Prostate gland (tissue), 2 donors: ENCODE results near the gene C5orf22. TPM values are rescaled to one million over a fixed set of nuclear protein-coding genes. Genes with fewer than 3 reads are reported as not detected.
"Not testable (repeated sequence)": the region's sequence is repeated elsewhere in the genome, so short reads cannot be mapped to it uniquely, and the experiment has no call there.

Experiments
- DNase-seq: peaks from one replicate; pipeline ENCODE4 v3.0.0-alpha.2; 2019; ENCODE audit warnings: low spot score
- H3K27ac ChIP-seq, 2 donors: fragments of 200-600 bp; sonication (generic); 2 replicates each; pipeline ENCODE4 v1.5.1; 2017 to 2019
- H3K27me3 ChIP-seq: fragments of 200-600 bp; sonication (generic); replicated peaks from 2 replicates; pipeline ENCODE4 v1.5.1; 2019; ENCODE audit not compliant: insufficient read depth
- H3K36me3 ChIP-seq, 2 donors: fragments of 200-600 bp; sonication (generic); 1 replicate in 1 of 2; 2 replicates in 1 of 2; pipeline versions ENCODE4 v1.5.1 to v1.8.1; 2017 to 2019
- H3K4me1 ChIP-seq: fragments of 200-600 bp; sonication (generic); replicated peaks from 2 replicates; pipeline ENCODE4 v1.5.1; 2019
- H3K4me3 ChIP-seq, 2 donors: fragments of 200-600 bp; sonication (generic); 2 replicates each; pipeline ENCODE4 v1.5.1; 2017 to 2019
- H3K9me3 ChIP-seq: fragments of 200-600 bp; sonication (generic); 2 replicates; pipeline ENCODE4 v1.5.1; 2017
- CTCF ChIP-seq, 4 experiments: fragments of 200-600 bp in 2 of 4; fragments of 450-650 bp in 2 of 4; sonication (generic) in 2 of 4; IDR thresholded peaks; 1 replicate in 3 of 4; 2 replicates in 1 of 4; pipeline ENCODE4 v1.5.1; 2016 to 2019; ENCODE audit warnings: antibody characterized with exemption in 4 of 4, mild to moderate bottlenecking in 2 of 4, moderate library complexity in 2 of 4
- POLR2A ChIP-seq: fragments of 450-650 bp; IDR thresholded peaks from one replicate; pipeline ENCODE4 v1.6.1; 2016; ENCODE audit warnings: antibody characterized with exemption, mild to moderate bottlenecking
- POLR2AphosphoS5 ChIP-seq: sonication (generic); formaldehyde crosslinking; IDR thresholded peaks from one replicate; pipeline ENCODE4 v1.6.1; 2017; ENCODE audit warnings: antibody characterized with exemption
- WGBS: methylation state at CpG from one replicate; pipeline ENCODE4 v1.1.5; 2018; 5-methylcytosine and 5-hydroxymethylcytosine counted together
- intact Hi-C: fragments of 100-400 bp; cut with DNase I; formaldehyde crosslinking; loops from one replicate; pipeline ENCODE4 v1.14.2; 2022
- total RNA-seq, 2 donors: library from RNA; depleted of rRNA; stranded (reverse); fragments of >200 nt; gene quantifications; one replicate each; pipeline ENCODE4 v1.1.0, GENCODE V29; 2016

The C5orf22 gene
- total RNA-seq, 2 donors from 2014 or later, result 10.6 to 18.8 TPM

- Histone ChIP-seq H3K36me3 (peaks cover 0 to 9% of the 10 kb centered on the region in 2 donors), H3K4me3 (no peak overlapping the region), H3K27ac (no peak overlapping the region), H3K9me3 (no peaks in the 10 kb centered on the region), H3K4me1 (no peaks in the 10 kb centered on the region), H3K27me3 (no peaks in the 10 kb centered on the region)
- TF ChIP-seq POLR2A, result no peak
- TF ChIP-seq POLR2AphosphoS5, result no peak
- TF ChIP-seq CTCF (IDR thresholded peaks at IDR 0.05), result no peak
- WGBS, result 74% methylated on average over 4 of the region's 4 CpGs
- intact Hi-C loops, result no loop called here
- no peak for DNase-seq
These were observed 5.8 kb downstream of the C5orf22 start for GRCh38 chr5:31537851-31538250.

GRCh38 chr5:31549114-31549513 lies 17.0 kb downstream of the C5orf22 start:
- intact Hi-C loops, result not testable (repeated sequence)

GRCh38 chr5:31551878-31552277 lies 19.8 kb downstream of the C5orf22 start:
- WGBS, result 89% methylated on average over 3 of the region's 3 CpGs
- no peak for TF ChIP-seq POLR2A
- no peak for TF ChIP-seq CTCF (IDR thresholded peaks at IDR 0.05)
- peak; percentile 17 for TF ChIP-seq POLR2AphosphoS5
- Histone ChIP-seq H3K36me3 (no peaks in the 10 kb centered on the region), H3K4me3 (no peak overlapping the region), H3K27ac (no peak overlapping the region), H3K4me1 (no peaks in the 10 kb centered on the region), H3K27me3 (no peaks in the 10 kb centered on the region), H3K9me3 (no peaks in the 10 kb centered on the region)
- no peak for DNase-seq
- intact Hi-C loops, result no loop called here

More at GRCh38 chr5:31549114-31549513, 17.0 kb downstream of the C5orf22 start:
- not testable (repeated sequence) for H3K4me3 ChIP-seq, H3K27me3 ChIP-seq, H3K36me3 ChIP-seq, H3K27ac ChIP-seq, DNase-seq, H3K4me1 ChIP-seq, H3K9me3 ChIP-seq
- WGBS, result 83% methylated on average over 2 of the region's 2 CpGs

- Histone ChIP-seq H3K9me3 (no peaks in the 10 kb centered on the region), H3K27me3 (no peaks in the 10 kb centered on the region), H3K27ac (no peak overlapping the region), H3K36me3 (no peaks in the 10 kb centered on the region), H3K4me3 (no peak overlapping the region), H3K4me1 (no peaks in the 10 kb centered on the region)
- DNase-seq, result no peak
- intact Hi-C loops, result no loop called here
- no peak for TF ChIP-seq POLR2A
- no peak for TF ChIP-seq CTCF (IDR thresholded peaks at IDR 0.05)
- TF ChIP-seq POLR2AphosphoS5, result no peak
These were observed 21.8 kb downstream of the C5orf22 start for GRCh38 chr5:31553863-31554262.

GRCh38 chr5:31554552-31554951 lies 22.5 kb downstream of the C5orf22 start:
- DNase-seq, result no peak
- no peaks in the 10 kb centered on the region for H3K36me3 ChIP-seq

More at GRCh38 chr5:31554552-31554951, 22.5 kb downstream of the C5orf22 start:
- no peaks in the 10 kb centered on the region for H3K4me1 ChIP-seq
- intact Hi-C loops, result no loop called here
- H3K4me3 ChIP-seq, result no peak overlapping the region
- H3K27me3 ChIP-seq, result no peaks in the 10 kb centered on the region
- WGBS, result 98% methylated on average over 1 of the region's 1 CpG
- H3K9me3 ChIP-seq, result no peaks in the 10 kb centered on the region
- no peak overlapping the region for H3K27ac ChIP-seq
- TF ChIP-seq CTCF (IDR thresholded peaks at IDR 0.05), result no peak
- no peak for TF ChIP-seq POLR2AphosphoS5
- no peak for TF ChIP-seq POLR2A
